Measurements from ENCODE around the gene RGS7BP. TPM values are rescaled to one million over a fixed set of nuclear protein-coding genes. Genes with fewer than 3 reads are reported as not detected.
"Not testable (repeated sequence)": the region's sequence is repeated elsewhere in the genome, so short reads cannot be mapped to it uniquely, and the experiment has no call there.

Gene RGS7BP
- total and polyA plus RNA-seq, 7 donors, result 0.06 to 1.5 (median 0.17) TPM

GRCh38 chr5:64557911-64558310 is 52.1 kb downstream of the RGS7BP start:
- Histone ChIP-seq H3K27ac (no peak overlapping the region), H3K9me3 (no peaks in the 10 kb centered on the region), H3K36me3 (ENCODE audit: insufficient read depth in 1 of 2, low read depth in 1 of 2) (no peaks in the 10 kb centered on the region), H3K4me1 (no peaks in the 10 kb centered on the region), H3K27me3 (ENCODE audit: insufficient read depth in 3 of 3, low read length in 2 of 3) (no peaks in the 10 kb centered on the region), H3K4me3 (no peak overlapping the region)
- DNase-seq, result no peak
- ATAC-seq, result no peak
- TF ChIP-seq, protein P1, sequence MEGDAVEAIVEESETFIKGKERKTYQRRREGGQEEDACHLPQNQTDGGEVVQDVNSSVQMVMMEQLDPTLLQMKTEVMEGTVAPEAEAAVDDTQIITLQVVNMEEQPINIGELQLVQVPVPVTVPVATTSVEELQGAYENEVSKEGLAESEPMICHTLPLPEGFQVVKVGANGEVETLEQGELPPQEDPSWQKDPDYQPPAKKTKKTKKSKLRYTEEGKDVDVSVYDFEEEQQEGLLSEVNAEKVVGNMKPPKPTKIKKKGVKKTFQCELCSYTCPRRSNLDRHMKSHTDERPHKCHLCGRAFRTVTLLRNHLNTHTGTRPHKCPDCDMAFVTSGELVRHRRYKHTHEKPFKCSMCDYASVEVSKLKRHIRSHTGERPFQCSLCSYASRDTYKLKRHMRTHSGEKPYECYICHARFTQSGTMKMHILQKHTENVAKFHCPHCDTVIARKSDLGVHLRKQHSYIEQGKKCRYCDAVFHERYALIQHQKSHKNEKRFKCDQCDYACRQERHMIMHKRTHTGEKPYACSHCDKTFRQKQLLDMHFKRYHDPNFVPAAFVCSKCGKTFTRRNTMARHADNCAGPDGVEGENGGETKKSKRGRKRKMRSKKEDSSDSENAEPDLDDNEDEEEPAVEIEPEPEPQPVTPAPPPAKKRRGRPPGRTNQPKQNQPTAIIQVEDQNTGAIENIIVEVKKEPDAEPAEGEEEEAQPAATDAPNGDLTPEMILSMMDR (IDR thresholded peaks at IDR 0.05), result no peak
- intact Hi-C loops (cut with DNase I), result no loop called here
- 64 to 75% (median 69%) methylated on average over 2 of the region's 2 CpGs for WGBS, 3 donors

DNA sequence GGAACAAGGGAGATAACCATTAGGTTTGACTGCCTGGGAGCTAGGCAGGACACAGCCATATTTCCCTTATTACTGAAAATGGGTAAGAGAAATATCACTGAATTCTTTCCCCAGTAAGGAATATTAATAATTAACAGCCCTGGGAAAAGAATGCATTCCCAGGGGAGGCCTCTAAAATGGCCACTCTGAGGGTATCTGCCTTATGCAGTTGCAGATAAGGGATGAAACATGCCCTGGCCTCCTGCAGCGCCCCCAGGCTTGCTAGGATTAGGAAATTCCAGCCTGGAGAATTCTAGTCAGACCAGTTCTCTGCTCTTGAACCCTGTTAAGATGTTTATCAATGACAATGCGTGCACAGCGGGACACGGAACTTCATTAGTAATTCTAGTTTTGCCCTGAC is 52.8 kb downstream of the RGS7BP start:
- H3K27me3 ChIP-seq (ENCODE audit: insufficient read depth in 3 of 3, low read length in 2 of 3); H3K27ac ChIP-seq; intact Hi-C loops (cut with DNase I); H3K36me3 ChIP-seq (ENCODE audit: insufficient read depth in 1 of 2, low read depth in 1 of 2); ATAC-seq; H3K9me3 ChIP-seq; DNase-seq; H3K4me1 ChIP-seq; H3K4me3 ChIP-seq: not testable (repeated sequence)
- 73 to 93% (median 82%) methylated on average over 4 of the region's 4 CpGs for WGBS, 3 donors

GRCh38 chr5:64566310-64566916 is 60.6 kb downstream of the RGS7BP start:
- H3K27ac ChIP-seq, result no peak overlapping the region

GRCh38 chr5:64569858-64570257 is 64.0 kb downstream of the RGS7BP start:
- TF ChIP-seq, protein P1 (IDR thresholded peaks at IDR 0.05), result no peak
- H3K36me3 ChIP-seq (ENCODE audit: insufficient read depth in 1 of 2, low read depth in 1 of 2), result no peaks in the 10 kb centered on the region
- intact Hi-C loops (cut with DNase I), result no loop called here
- H3K4me3 ChIP-seq, result no peak overlapping the region
- WGBS, 3 donors, result 27 to 51% (median 40%) methylated on average over 1 of the region's 1 CpG
- ATAC-seq (no peak), DNase-seq (no peak)
- no peaks in the 10 kb centered on the region for H3K27me3 ChIP-seq (ENCODE audit: insufficient read depth in 3 of 3, low read length in 2 of 3)
- H3K27ac ChIP-seq, result no peak overlapping the region
- no peaks in the 10 kb centered on the region for H3K4me1 ChIP-seq
- H3K9me3 ChIP-seq, result no peaks in the 10 kb centered on the region

More at GRCh38 chr5:64566310-64566916, 60.6 kb downstream of the RGS7BP start:
- ATAC-seq, result no peak
- intact Hi-C loops (cut with DNase I), result no loop called here
- no peak overlapping the region for H3K4me3 ChIP-seq
- H3K9me3 ChIP-seq, result no peaks in the 10 kb centered on the region
- H3K27me3 ChIP-seq (ENCODE audit: insufficient read depth in 3 of 3, low read length in 2 of 3), result no peaks in the 10 kb centered on the region
- H3K36me3 ChIP-seq (ENCODE audit: insufficient read depth in 1 of 2, low read depth in 1 of 2), result no peaks in the 10 kb centered on the region
- H3K4me1 ChIP-seq, result no peaks in the 10 kb centered on the region
- no peak for DNase-seq
- TF ChIP-seq, protein P1 (IDR thresholded peaks at IDR 0.05), result no peak
- WGBS, 3 donors, result 55 to 57% (median 56%) methylated on average over 3 of the region's 3 CpGs

- ATAC-seq (no peak), DNase-seq (no peak)
- Histone ChIP-seq H3K4me1 (no peaks in the 10 kb centered on the region), H3K9me3 (no peaks in the 10 kb centered on the region), H3K4me3 (no peak overlapping the region), H3K36me3 (ENCODE audit: insufficient read depth in 1 of 2, low read depth in 1 of 2) (no peaks in the 10 kb centered on the region), H3K27me3 (ENCODE audit: insufficient read depth in 3 of 3, low read length in 2 of 3) (no peaks in the 10 kb centered on the region), H3K27ac (no peak overlapping the region)
- TF ChIP-seq, protein P1 (IDR thresholded peaks at IDR 0.05), result no peak
- WGBS, 3 donors, result 67 to 69% (median 69%) methylated on average over 2 of the region's 2 CpGs
- intact Hi-C loops (cut with DNase I), result no loop called here
These were observed 64.7 kb downstream of the RGS7BP start for GRCh38 chr5:64570395-64570996.

Measured in psoas muscle (tissue), 8 donors.